Measurements from ENCODE around the gene DGKG.

The DGKG gene

DNA sequence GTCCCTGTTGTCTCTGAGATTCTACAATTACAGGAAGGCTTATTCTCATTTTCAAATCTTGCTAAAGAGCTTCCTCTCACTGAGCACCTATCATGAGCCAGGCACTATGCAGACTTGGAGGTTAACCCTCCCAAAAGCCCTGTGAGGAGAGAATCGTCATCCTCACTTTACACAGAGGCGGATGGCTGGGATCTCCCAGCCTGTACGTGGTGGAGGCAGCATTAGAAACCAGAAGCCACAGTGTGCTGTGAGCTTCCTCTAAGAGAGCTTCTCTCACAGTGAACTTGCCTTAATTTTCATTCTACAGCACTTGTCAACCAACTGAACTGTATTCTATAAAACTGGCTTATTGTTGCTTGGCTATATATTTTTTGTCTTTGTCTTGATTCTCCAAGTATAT lies 6.1 kb upstream of the DGKG start:
- no peak for DNase-seq (ENCODE audit: low read depth)
- TF ChIP-seq CTCF (IDR thresholded peaks at IDR 0.05; ENCODE audit: low read depth, low read length, missing control alignments), result no peak
- no peak overlapping the region for H3K4me3 ChIP-seq (ENCODE audit: low read depth, low read length)
- in situ Hi-C loops (cut with HindIII; ENCODE audit: low sequenced_read_pairs), result loop anchor here (5.0 kb wide), 1 partner anchor 64 kb away; no protein-coding TSS in a partner anchor

- DNase-seq (ENCODE audit: low read depth), result no peak
- no peak overlapping the region for H3K4me3 ChIP-seq (ENCODE audit: low read depth, low read length)
- TF ChIP-seq CTCF (IDR thresholded peaks at IDR 0.05; ENCODE audit: low read depth, low read length, missing control alignments), result no peak
- in situ Hi-C loops (cut with HindIII; ENCODE audit: low sequenced_read_pairs), result loop anchor here (5.0 kb wide), 1 partner anchor 65 kb away; no protein-coding TSS in a partner anchor
Measured at GRCh38 chr3:186367631-186368030, 5.6 kb upstream of the DGKG start.

- H3K4me3 ChIP-seq (ENCODE audit: low read depth, low read length), result no peak overlapping the region
- in situ Hi-C loops (cut with HindIII; ENCODE audit: low sequenced_read_pairs), result loop anchor here (5.0 kb wide), 1 partner anchor 66 kb away; no protein-coding TSS in a partner anchor
- TF ChIP-seq CTCF (IDR thresholded peaks at IDR 0.05; ENCODE audit: low read depth, low read length, missing control alignments), result no peak
- no peak for DNase-seq (ENCODE audit: low read depth)
Measured at GRCh38 chr3:186366206-186366605, 4.2 kb upstream of the DGKG start.

DNA sequence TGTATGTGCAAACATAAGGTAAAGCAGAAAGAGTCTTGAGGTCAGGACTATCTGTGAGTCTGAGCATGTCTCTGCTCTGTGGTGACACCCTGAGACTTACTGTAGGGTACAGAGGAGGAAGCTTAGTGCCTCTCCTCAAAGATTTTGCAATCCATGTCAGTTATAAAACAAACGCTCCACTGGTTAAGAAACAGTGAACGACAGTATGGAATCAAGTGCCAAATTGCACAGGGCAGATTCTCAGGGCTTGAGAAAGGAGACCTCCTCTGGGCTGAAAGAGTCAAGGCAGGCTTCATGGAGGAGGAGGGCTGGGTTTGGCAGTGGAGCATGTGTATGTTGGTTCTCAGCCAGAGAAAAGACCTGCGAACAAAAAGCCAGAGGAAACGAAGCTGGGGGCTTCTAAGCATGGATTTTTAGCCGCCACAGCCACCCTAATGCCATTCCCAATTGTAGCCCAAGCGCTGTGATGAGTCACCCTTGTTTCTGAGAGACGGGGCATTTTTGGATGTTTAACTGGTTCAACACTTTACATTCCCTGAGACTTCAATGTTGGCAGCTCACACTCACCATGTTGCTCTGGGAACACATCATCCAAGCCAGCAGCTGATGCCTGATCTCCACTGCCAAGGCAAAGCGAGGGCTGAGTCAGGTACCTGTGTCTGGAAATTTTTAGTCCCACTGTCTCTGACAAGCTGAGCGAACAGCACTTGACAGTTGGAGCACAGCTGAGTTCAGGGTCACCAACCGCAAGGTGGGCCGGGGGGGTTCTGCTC lies 3.4 kb upstream of the DGKG start:
- peak; percentile 35 for DNase-seq (ENCODE audit: low read depth)

GRCh38 chr3:186362988-186363387 lies 954 bp upstream of the DGKG start:
- DNase-seq (ENCODE audit: low read depth), result no peak
- no peak overlapping the region for H3K4me3 ChIP-seq (ENCODE audit: low read depth, low read length)
- in situ Hi-C loops (cut with HindIII; ENCODE audit: low sequenced_read_pairs), result no loop called here
- TF ChIP-seq CTCF (IDR thresholded peaks at IDR 0.05; ENCODE audit: low read depth, low read length, missing control alignments), result no peak

More for the DNA sequence above, 3.4 kb upstream of the DGKG start:
- TF ChIP-seq CTCF (IDR thresholded peaks at IDR 0.05; ENCODE audit: low read depth, low read length, missing control alignments), result no peak
- in situ Hi-C loops (cut with HindIII; ENCODE audit: low sequenced_read_pairs), result loop anchor here (5.0 kb wide), 1 partner anchor 67 kb away; no protein-coding TSS in a partner anchor
- H3K4me3 ChIP-seq (ENCODE audit: low read depth, low read length), result no peak overlapping the region

DNA sequence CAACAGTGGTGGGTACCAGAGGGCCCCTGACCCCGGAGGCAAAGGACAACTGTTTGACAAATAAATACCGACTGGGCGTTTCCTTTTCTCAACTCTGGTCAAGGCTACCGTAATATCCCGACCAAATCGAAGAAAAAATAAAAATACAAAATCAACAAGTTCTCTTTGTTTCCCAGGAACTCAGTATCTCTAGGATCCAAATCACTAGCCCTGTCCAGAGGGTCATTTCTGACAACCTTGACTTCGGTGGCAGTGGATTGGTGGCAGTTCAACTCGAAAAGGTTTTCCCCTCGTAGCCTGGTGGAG lies 456 bp upstream of the DGKG start:
- peak overlapping the region; percentile 42 for H3K4me3 ChIP-seq (ENCODE audit: low read depth, low read length)
- in situ Hi-C loops (cut with HindIII; ENCODE audit: low sequenced_read_pairs), result no loop called here
- no peak for TF ChIP-seq CTCF (IDR thresholded peaks at IDR 0.05; ENCODE audit: low read depth, low read length, missing control alignments)

More for the DNA sequence above, 456 bp upstream of the DGKG start:
- no peak for DNase-seq (ENCODE audit: low read depth)

All from astrocyte of the cerebellum (primary cell).